H1 (cell line): ENCODE results near the gene CCDC30. TPM values are rescaled to one million over a fixed set of nuclear protein-coding genes. Genes with fewer than 3 reads are reported as not detected.

Source experiments
- CTCF ChIA-PET: fragments of 300-600 bp; sonication (Branson Sonifier 250); formaldehyde crosslinking; loops from one replicate; lab custom pipeline; 2021; ENCODE audit not compliant: partially characterized antibody; lab: Charles Lee
- POLR2A ChIA-PET: fragments of 300-600 bp; sonication (Branson Sonifier 250); formaldehyde crosslinking; loops from one replicate; lab custom pipeline; 2021; ENCODE audit warnings: inconsistent platforms; ENCODE audit not compliant: partially characterized antibody; lab: Charles Lee
- DNase-seq, 2 experiments: peaks; one replicate each; pipeline versions ENCODE4 v3.0.0 to v3.0.0-alpha.2; 2010 to 2022; ENCODE audit warnings: low spot score in 2 of 2, low read depth in 1 of 2, mixed read lengths in 1 of 2
- FAIRE-seq: peaks from 2 replicates; lab custom pipeline; 2011; peaks lifted over from hg19 to GRCh38; lab: Jason Lieb, UNC
- H2AFZ ChIP-seq: 2 replicates; pipeline ENCODE4 v1.8.1; 2012; ENCODE audit warnings: low read length, inconsistent platforms
- H2AK5ac ChIP-seq: 2 replicates; pipeline ENCODE4 v1.6.1; 2013; ENCODE audit warnings: low read depth, low read length
- H2BK120ac ChIP-seq: replicated peaks from 2 replicates; pipeline ENCODE3; 2013; ENCODE audit warnings: low read depth, low read length, inconsistent platforms
- H2BK12ac ChIP-seq: 2 replicates; pipeline ENCODE4 v1.6.1; 2013; ENCODE audit warnings: low read depth, low read length
- H2BK15ac ChIP-seq: 2 replicates; pipeline ENCODE4 v1.6.1; 2013; ENCODE audit warnings: low read length
- H2BK20ac ChIP-seq: 2 replicates; pipeline ENCODE4 v1.6.1; 2013; ENCODE audit warnings: low read length
- H2BK5ac ChIP-seq: 2 replicates; pipeline ENCODE4 v1.6.1; 2013; ENCODE audit warnings: low read depth, low read length
- H3K14ac ChIP-seq: 2 replicates; pipeline ENCODE4 v1.6.1; 2013; ENCODE audit warnings: inconsistent platforms; ENCODE audit not compliant: insufficient read length
- H3K18ac ChIP-seq: 2 replicates; pipeline ENCODE4 v1.6.1; 2013; ENCODE audit warnings: low read length; ENCODE audit errors: extremely low read depth
- H3K23ac ChIP-seq: 2 replicates; pipeline ENCODE4 v1.6.1; 2013; ENCODE audit warnings: inconsistent platforms; ENCODE audit not compliant: insufficient read length
- H3K23me2 ChIP-seq: 2 replicates; pipeline ENCODE4 v1.6.1; 2013; ENCODE audit warnings: low read depth, low read length
- H3K27ac ChIP-seq: 2 replicates; pipeline ENCODE4 v1.6.1; 2011; ENCODE audit warnings: low read depth, low read length, inconsistent platforms
- H3K27me3 ChIP-seq, 4 experiments: replicated peaks in 1 of 4; 1 replicate in 1 of 4; 2 replicates in 3 of 4; pipeline versions ENCODE4 v1.6.1 to v1.8.1; 2011 to 2013; ENCODE audit warnings: low read length in 3 of 4, mild to moderate bottlenecking in 3 of 4, inconsistent platforms in 2 of 4, mixed read lengths in 2 of 4, moderate library complexity in 1 of 4; ENCODE audit not compliant: control insufficient read depth in 3 of 4, insufficient read depth in 3 of 4; ENCODE audit errors: extremely low read depth in 1 of 4
- H3K36me3 ChIP-seq, 4 experiments: 2 replicates each; pipeline versions ENCODE4 v1.6.1 to v1.8.1; 2011 to 2013; ENCODE audit warnings: mild to moderate bottlenecking in 4 of 4, low read length in 3 of 4, moderate library complexity in 2 of 4, control low read depth in 1 of 4, inconsistent platforms in 1 of 4; ENCODE audit not compliant: insufficient read depth in 4 of 4, control insufficient read depth in 2 of 4
- H3K4ac ChIP-seq: replicated peaks from 2 replicates; pipeline ENCODE3; 2013; ENCODE audit warnings: low read length, low read depth, mixed read lengths, inconsistent platforms; ENCODE audit not compliant: insufficient read length
- H3K4me1 ChIP-seq, 4 experiments: replicated peaks in 1 of 4; 1 replicate in 1 of 4; 2 replicates in 3 of 4; pipeline versions ENCODE4 v1.6.1 to v1.8.1; 2011 to 2013; ENCODE audit warnings: low read length in 3 of 4, inconsistent platforms in 2 of 4, mixed read lengths in 1 of 4; ENCODE audit not compliant: insufficient read depth in 4 of 4, control insufficient read depth in 3 of 4
- H3K4me2 ChIP-seq, 2 experiments: 2 replicates each; pipeline versions ENCODE4 v1.6.1 to v1.8.1; 2011 to 2013; ENCODE audit warnings: low read depth in 2 of 2, low read length in 2 of 2, control low read depth in 1 of 2, inconsistent platforms in 1 of 2, mild to moderate bottlenecking in 1 of 2; ENCODE audit not compliant: insufficient read depth in 1 of 2
- H3K4me3 ChIP-seq, 4 experiments: fragments of 200-600, 300-600 bp in 1 of 4; sonication (generic), shearing (Covaris generic), sonication (Bioruptor Twin) in 1 of 4; 2 replicates each; pipeline versions ENCODE4 v1.5.1 to v1.8.1; 2011 to 2016; ENCODE audit warnings: low read length in 4 of 4, low read depth in 3 of 4, control low read depth in 2 of 4, inconsistent platforms in 2 of 4, mild to moderate bottlenecking in 2 of 4, mixed read lengths in 1 of 4, moderate library complexity in 1 of 4; ENCODE audit not compliant: insufficient read depth in 2 of 4; ENCODE audit errors: extremely low read depth in 1 of 4
- H3K56ac ChIP-seq: replicated peaks from 2 replicates; pipeline ENCODE3; 2013; ENCODE audit warnings: low read depth, mild to moderate bottlenecking, mixed read lengths, low read length, inconsistent platforms; ENCODE audit not compliant: insufficient read length
- H3K79me1 ChIP-seq: 2 replicates; pipeline ENCODE4 v1.6.1; 2013; ENCODE audit warnings: low read depth, low read length, control low read depth
- H3K79me2 ChIP-seq, 2 experiments: 2 replicates each; pipeline versions ENCODE4 v1.6.1 to v1.8.1; 2012 to 2013; ENCODE audit warnings: low read length in 2 of 2, mild to moderate bottlenecking in 2 of 2, inconsistent platforms in 1 of 2; ENCODE audit not compliant: insufficient read depth in 2 of 2, control insufficient read depth in 1 of 2
- H3K9ac ChIP-seq, 4 experiments: replicated peaks in 1 of 4; 1 replicate in 1 of 4; 2 replicates in 3 of 4; pipeline versions ENCODE4 v1.6.1 to v1.8.1; 2011 to 2013; ENCODE audit warnings: low read depth in 3 of 4, low read length in 3 of 4, control low read depth in 2 of 4, mild to moderate bottlenecking in 2 of 4, moderate library complexity in 2 of 4, inconsistent platforms in 1 of 4; ENCODE audit errors: extremely low read depth in 1 of 4
- H3K9me3 ChIP-seq, 2 experiments: 2 replicates each; pipeline versions ENCODE4 v1.6.1 to v1.8.1; 2012 to 2013; ENCODE audit warnings: mild to moderate bottlenecking in 2 of 2, moderate library complexity in 2 of 2, control low read depth in 1 of 2, inconsistent platforms in 1 of 2, low read depth in 1 of 2, low read length in 1 of 2, mixed read lengths in 1 of 2; ENCODE audit not compliant: insufficient read depth in 2 of 2
- H4K20me1 ChIP-seq, 2 experiments: replicated peaks in 1 of 2; 2 replicates each; pipeline versions ENCODE3 to v1.8.1; 2011 to 2013; ENCODE audit warnings: inconsistent platforms in 2 of 2, low read length in 2 of 2, mild to moderate bottlenecking in 1 of 2; ENCODE audit not compliant: insufficient read depth in 2 of 2, control insufficient read depth in 1 of 2
- H4K5ac ChIP-seq: 2 replicates; pipeline ENCODE4 v1.6.1; 2013; ENCODE audit warnings: low read length, low read depth, mixed read lengths, inconsistent platforms; ENCODE audit not compliant: insufficient read length
- H4K8ac ChIP-seq: 2 replicates; pipeline ENCODE4 v1.8.0; 2013; ENCODE audit warnings: mild to moderate bottlenecking, moderate library complexity, low read length, inconsistent platforms; ENCODE audit not compliant: insufficient read depth; ENCODE audit errors: extremely low read depth
- H4K91ac ChIP-seq: replicated peaks from 2 replicates; pipeline ENCODE3; 2013; ENCODE audit warnings: low read length, mixed read lengths, inconsistent platforms; ENCODE audit not compliant: insufficient read length
- CHD1 ChIP-seq: IDR thresholded peaks from 2 replicates; pipeline ENCODE4 v1.6.1; 2012; ENCODE audit warnings: low read depth, low read length, improper control_type of control experiment
- EP300 ChIP-seq, 2 experiments: IDR thresholded peaks; 1 replicate in 1 of 2; 2 replicates in 1 of 2; pipeline ENCODE4 v1.6.1; 2011 to 2012; ENCODE audit warnings: low read depth in 2 of 2, low read length in 2 of 2, mild to moderate bottlenecking in 2 of 2, borderline replicate concordance in 1 of 2, inconsistent platforms in 1 of 2, moderate library complexity in 1 of 2
- KDM1A ChIP-seq: fragments of 200-600, 300-600 bp; sonication (generic); IDR thresholded peaks from 2 replicates; pipeline ENCODE4 v1.7.1; 2016; ENCODE audit warnings: mild to moderate bottlenecking, low read length, borderline replicate concordance
- NANOG ChIP-seq: IDR thresholded peaks from 2 replicates; pipeline ENCODE4 v1.6.1; 2011; ENCODE audit warnings: low read length, low read depth, mild to moderate bottlenecking, inconsistent platforms; ENCODE audit not compliant: insufficient read depth, poor library complexity, severe bottlenecking
- NRF1 ChIP-seq: IDR thresholded peaks from 2 replicates; pipeline ENCODE4 v1.6.1; 2011; ENCODE audit warnings: mild to moderate bottlenecking, low read depth, low read length, improper control_type of control experiment
- PHF8 ChIP-seq: fragments of 200-600 bp; sonication (generic); conservative IDR thresholded peaks from 2 replicates; pipeline ENCODE4 v1.7.1; 2012; ENCODE audit warnings: low read depth, mild to moderate bottlenecking, inconsistent platforms, low read length, moderate library complexity
- RNF2 ChIP-seq: fragments of 200-900, 300-1000 bp; sonication (generic); IDR thresholded peaks from 2 replicates; pipeline ENCODE4 v1.7.1; 2016; ENCODE audit warnings: borderline replicate concordance, low read depth, mild to moderate bottlenecking, antibody characterized with exemption, low read length; ENCODE audit not compliant: poor library complexity, severe bottlenecking; ENCODE audit errors: missing control alignments
- SIN3A ChIP-seq, 2 experiments: IDR thresholded peaks in 1 of 2; conservative IDR thresholded peaks in 1 of 2; 2 replicates each; pipeline ENCODE4 v1.6.1; 2011 to 2012; ENCODE audit warnings: low read length in 2 of 2, improper control_type of control experiment in 1 of 2, low read depth in 1 of 2, mild to moderate bottlenecking in 1 of 2
- SP1 ChIP-seq: IDR thresholded peaks from 2 replicates; pipeline ENCODE4 v1.6.1; 2011; ENCODE audit warnings: low read depth, low read length
- TAF7 ChIP-seq: optimal IDR thresholded peaks from 2 replicates; pipeline ENCODE3; 2011; ENCODE audit warnings: low read depth, mild to moderate bottlenecking, inconsistent platforms, low read length, moderate library complexity, borderline replicate concordance
- TBP ChIP-seq: IDR thresholded peaks from 2 replicates; pipeline ENCODE4 v1.6.1; 2011; ENCODE audit warnings: low read depth, low read length, improper control_type of control experiment
- TCF12 ChIP-seq: IDR thresholded peaks from 2 replicates; pipeline ENCODE4 v1.6.1; 2011; ENCODE audit warnings: low read depth, mild to moderate bottlenecking, low read length
- YY1 ChIP-seq: IDR thresholded peaks from 2 replicates; pipeline ENCODE4 v1.6.1; 2011; ENCODE audit warnings: low read depth, mild to moderate bottlenecking, low read length
- WGBS, 2 experiments: shearing (Covaris generic) in 1 of 2; methylation state at CpG; one replicate each; pipeline versions ENCODE4 v1.1.6 to v1.1.7; 2013 to 2015; ENCODE audit warnings: low lambda C conversion rate in 2 of 2, mixed read lengths in 2 of 2, inconsistent platforms in 1 of 2, low coverage in 1 of 2, missing lambda C conversion rate in 1 of 2; ENCODE audit not compliant: insufficient replicate concordance in 2 of 2, insufficient coverage in 1 of 2, insufficient read length in 1 of 2; ENCODE audit errors: extremely low coverage in 1 of 2, missing lambda C conversion rate in 1 of 2; 5-methylcytosine and 5-hydroxymethylcytosine counted together
- polyA plus RNA-seq, 7 experiments: library from polyadenylated mRNA; depleted of rRNA in 3 of 7; stranded (reverse) in 5 of 7; unstranded in 2 of 7; fragments of >200 nt in 5 of 7; fragments of 200-250 nt in 2 of 7; gene quantifications; 1 replicate in 5 of 7; 2 replicates in 1 of 7; 4 replicates in 1 of 7; pipeline versions ENCODE4 v1.2.1 to v1.2.3, GENCODE V29; 2011 to 2013; ENCODE audit warnings: missing spikeins in 2 of 7, mixed read lengths in 2 of 7
- total RNA-seq: library from RNA; stranded (reverse); fragmentation: NEBNext Ultra II Directional; extraction: Animal tissue kit (Norgen Biotek cat#: 25700); gene quantifications from 2 replicates; pipeline ENCODE4 v1.2.1, GENCODE V29; 2021

CCDC30 gene
- total and polyA plus RNA-seq, 2 of the 8 experiments (the other 6 are each of a cell fraction or from before 2014, with no cell fraction given): 0.60 to 1.8 TPM

GRCh38 chr1:42670425-42670824, 207.3 kb downstream of the CCDC30 start:
- no peak overlapping the region for H4K5ac ChIP-seq
- no peak overlapping the region for H2BK15ac ChIP-seq
- DNase-seq (no peak), FAIRE-seq (no peak)
- ChIA-PET CTCF (interaction anchor here (0.6 to 1.8 kb wide), 4 partner anchors 9 to 135 kb away, joined by 3 to 8 read pairs (median 4); no protein-coding TSS in a partner anchor), POLR2A (interaction anchor here (0.6 to 6.7 kb wide), 2 partner anchors 11 to 964 kb away, joined by 3 to 64 read pairs; partner anchors contain the start of gene YBX1)
- H2AK5ac ChIP-seq: no peak overlapping the region
- H2AFZ ChIP-seq: no peak overlapping the region
- H3K4me1 ChIP-seq: no peaks in the 10 kb centered on the region
- no peak overlapping the region for H2BK12ac ChIP-seq
- H3K23me2 ChIP-seq: peaks cover 2% of the 10 kb centered on the region; the same call in 1 of the 2 replicates
- no peak overlapping the region for H3K27ac ChIP-seq
- WGBS, 2 experiments: 92% methylated on average over 4 of the region's 4 CpGs; no CpG with 5 or more reads in 1 of the 2 experiments
- H3K9me3 ChIP-seq: no peaks in the 10 kb centered on the region
- no peaks in the 10 kb centered on the region for H3K79me1 ChIP-seq
- H3K4me3 ChIP-seq: no peak overlapping the region
- H2BK5ac ChIP-seq: no peak overlapping the region
- H3K79me2 ChIP-seq: no peaks in the 10 kb centered on the region
- H3K56ac ChIP-seq: no peak overlapping the region
- H3K4me2 ChIP-seq: no peak overlapping the region
- H3K4ac ChIP-seq: no peak overlapping the region
- no peak overlapping the region for H2BK120ac ChIP-seq
- H2BK20ac ChIP-seq: no peak overlapping the region
- peaks cover 0 to 3% of the 10 kb centered on the region in 2 experiments for H4K20me1 ChIP-seq
- no peaks in the 10 kb centered on the region for H3K27me3 ChIP-seq
- no peak overlapping the region for H3K18ac ChIP-seq
- H3K23ac ChIP-seq: no peak overlapping the region
- no peak overlapping the region for H4K8ac ChIP-seq
- H3K9ac ChIP-seq: no peak overlapping the region
- H3K14ac ChIP-seq: no peak overlapping the region
- peaks cover 9 to 63% (median 30%) of the 10 kb centered on the region in 4 experiments for H3K36me3 ChIP-seq
- no peak overlapping the region for H4K91ac ChIP-seq
- TF ChIP-seq RNF2 (no peak), SIN3A (conservative IDR thresholded peaks at IDR 0.05 in 1 of 2, IDR thresholded peaks at IDR 0.05 in 1 of 2; ENCODE audit: low read depth in 1 of 2, low read length in 2 of 2) (no peak), NRF1 (no peak), NANOG (no peak), CHD1 (no peak), TBP (no peak), KDM1A (no peak), TAF7 (no peak), TCF12 (no peak), EP300 (IDR thresholded peaks at IDR 0.05; ENCODE audit: borderline replicate concordance in 1 of 2, low read depth in 2 of 2, low read length in 2 of 2) (no peak), PHF8 (no peak), SP1 (no peak), YY1 (no peak)
